CD4-positive, alpha-beta T cell treated with Interleukin-6 at 100 ng/mL for 8 hours (primary cell): ENCODE data around the gene CTNNA3.
A peak's percentile ranks its signal among the peaks of the same experiment; 100 is the strongest.
"Not testable (repeated sequence)": the region's sequence is repeated elsewhere in the genome, so short reads cannot be mapped to it uniquely, and the experiment has no call there.

Experiments used
- DNase-seq: peaks from one replicate; pipeline ENCODE4 v3.0.0-alpha.2; 2020; ENCODE audit warnings: mixed read lengths, low spot score

CTNNA3 gene

GRCh38 chr10:67696029-67696428, at the start of gene CTNNA3:
Gene CTNNA3, minus strand, starts transcription at chr10:67696195.
- no peak for DNase-seq

- no peak for DNase-seq
Measured at GRCh38 chr10:67735430-67735829, 39.4 kb upstream of the CTNNA3 start.

GRCh38 chr10:67733511-67733910, 37.5 kb upstream of the CTNNA3 start:
- DNase-seq, result no peak

GRCh38 chr10:67725567-67725966, 29.6 kb upstream of the CTNNA3 start:
- no peak for DNase-seq

- DNase-seq, result no peak
Measured at GRCh38 chr10:67723601-67724000, 27.6 kb upstream of the CTNNA3 start.

- no peak for DNase-seq
Measured at GRCh38 chr10:67722113-67722512, 26.1 kb upstream of the CTNNA3 start.

GRCh38 chr10:67716455-67716854, 20.5 kb upstream of the CTNNA3 start:
- DNase-seq, result not testable (repeated sequence)

GRCh38 chr10:67705921-67706320, 9.9 kb upstream of the CTNNA3 start:
- no peak for DNase-seq

GRCh38 chr10:67699613-67700270, 3.7 kb upstream of the CTNNA3 start:
- DNase-seq, result not testable (repeated sequence)

GRCh38 chr10:67698164-67698563, 2.2 kb upstream of the CTNNA3 start:
- DNase-seq, result no peak

GRCh38 chr10:67697724-67698131, 1.7 kb upstream of the CTNNA3 start:
- peak; percentile 59 for DNase-seq

- no peak for DNase-seq
Measured at GRCh38 chr10:67696679-67697078, 684 bp upstream of the CTNNA3 start.

- no peak for DNase-seq
Measured at GRCh38 chr10:67695555-67695954, 440 bp downstream of the CTNNA3 start.

GRCh38 chr10:67691861-67692260, 4.1 kb downstream of the CTNNA3 start:
- DNase-seq, result not testable (repeated sequence)

GRCh38 chr10:67690540-67690939, 5.5 kb downstream of the CTNNA3 start:
- not testable (repeated sequence) for DNase-seq

GRCh38 chr10:67684140-67684539, 11.9 kb downstream of the CTNNA3 start:
- not testable (repeated sequence) for DNase-seq

- DNase-seq, result no peak
Measured at GRCh38 chr10:67678335-67678974, 17.5 kb downstream of the CTNNA3 start.

GRCh38 chr10:67676208-67676825, 19.7 kb downstream of the CTNNA3 start:
- DNase-seq, result no peak

GRCh38 chr10:67670401-67670800, 25.6 kb downstream of the CTNNA3 start:
- DNase-seq, result no peak

GRCh38 chr10:67669978-67670377, 26.0 kb downstream of the CTNNA3 start:
- DNase-seq, result no peak

- no peak for DNase-seq
Measured at GRCh38 chr10:67668448-67668847, 27.5 kb downstream of the CTNNA3 start.

GRCh38 chr10:67667035-67667425, 29.0 kb downstream of the CTNNA3 start:
- DNase-seq, result no peak

GRCh38 chr10:67666416-67667034, 29.5 kb downstream of the CTNNA3 start:
- no peak for DNase-seq
